Coronary artery (tissue), 2 donors: Measurements from ENCODE around the gene KITLG.

Source experiments
- DNase-seq: peaks from one replicate; pipeline ENCODE4 v3.0.0-alpha.2; 2017; ENCODE audit warnings: low spot score
- H3K27ac ChIP-seq, 2 donors: fragments of 200-600 bp; sonication (generic); one replicate each; pipeline ENCODE4 v1.5.1; 2016 to 2019
- H3K4me3 ChIP-seq: fragments of 200-600 bp; sonication (generic); 2 replicates; pipeline ENCODE4 v1.5.1; 2016; ENCODE audit warnings: mild to moderate bottlenecking, moderate library complexity
- TF ChIP-seq, protein P1 (sequence below): fragments of 200-600 bp; sonication (generic); IDR thresholded peaks from one replicate; pipeline ENCODE4 v1.5.1; 2019; ENCODE audit warnings: antibody characterized with exemption

The KITLG gene

GRCh38 chr12:88539893-88540292 is 40.4 kb downstream of the KITLG start:
- TF ChIP-seq, protein P1, sequence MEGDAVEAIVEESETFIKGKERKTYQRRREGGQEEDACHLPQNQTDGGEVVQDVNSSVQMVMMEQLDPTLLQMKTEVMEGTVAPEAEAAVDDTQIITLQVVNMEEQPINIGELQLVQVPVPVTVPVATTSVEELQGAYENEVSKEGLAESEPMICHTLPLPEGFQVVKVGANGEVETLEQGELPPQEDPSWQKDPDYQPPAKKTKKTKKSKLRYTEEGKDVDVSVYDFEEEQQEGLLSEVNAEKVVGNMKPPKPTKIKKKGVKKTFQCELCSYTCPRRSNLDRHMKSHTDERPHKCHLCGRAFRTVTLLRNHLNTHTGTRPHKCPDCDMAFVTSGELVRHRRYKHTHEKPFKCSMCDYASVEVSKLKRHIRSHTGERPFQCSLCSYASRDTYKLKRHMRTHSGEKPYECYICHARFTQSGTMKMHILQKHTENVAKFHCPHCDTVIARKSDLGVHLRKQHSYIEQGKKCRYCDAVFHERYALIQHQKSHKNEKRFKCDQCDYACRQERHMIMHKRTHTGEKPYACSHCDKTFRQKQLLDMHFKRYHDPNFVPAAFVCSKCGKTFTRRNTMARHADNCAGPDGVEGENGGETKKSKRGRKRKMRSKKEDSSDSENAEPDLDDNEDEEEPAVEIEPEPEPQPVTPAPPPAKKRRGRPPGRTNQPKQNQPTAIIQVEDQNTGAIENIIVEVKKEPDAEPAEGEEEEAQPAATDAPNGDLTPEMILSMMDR = no peak
- H3K27ac ChIP-seq = no peak overlapping the region

DNA sequence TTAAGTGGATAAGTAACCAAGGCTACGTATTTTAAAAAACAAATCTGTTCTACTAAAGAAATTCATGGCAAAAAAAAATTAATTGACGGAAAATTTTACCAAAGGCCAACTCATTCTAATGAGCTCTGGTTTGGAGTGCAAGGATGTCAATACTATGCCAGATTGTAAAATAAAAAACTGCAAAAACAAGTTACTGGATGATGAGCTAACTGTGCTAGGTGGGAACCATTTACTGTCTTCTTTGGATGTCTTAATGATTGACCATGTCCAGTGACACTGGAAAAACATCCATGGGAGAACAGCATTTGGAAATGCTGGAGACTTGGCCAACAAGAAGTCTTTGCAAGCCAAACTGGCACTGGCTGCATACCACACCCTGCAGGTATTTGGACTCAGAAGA is 41.6 kb downstream of the KITLG start:
- TF ChIP-seq, protein P1 = no peak
- H3K27ac ChIP-seq = no peak overlapping the region
- DNase-seq = no peak
- no peak overlapping the region for H3K4me3 ChIP-seq

More at GRCh38 chr12:88539893-88540292, 40.4 kb downstream of the KITLG start:
- H3K4me3 ChIP-seq = no peak overlapping the region
- DNase-seq = no peak

DNA sequence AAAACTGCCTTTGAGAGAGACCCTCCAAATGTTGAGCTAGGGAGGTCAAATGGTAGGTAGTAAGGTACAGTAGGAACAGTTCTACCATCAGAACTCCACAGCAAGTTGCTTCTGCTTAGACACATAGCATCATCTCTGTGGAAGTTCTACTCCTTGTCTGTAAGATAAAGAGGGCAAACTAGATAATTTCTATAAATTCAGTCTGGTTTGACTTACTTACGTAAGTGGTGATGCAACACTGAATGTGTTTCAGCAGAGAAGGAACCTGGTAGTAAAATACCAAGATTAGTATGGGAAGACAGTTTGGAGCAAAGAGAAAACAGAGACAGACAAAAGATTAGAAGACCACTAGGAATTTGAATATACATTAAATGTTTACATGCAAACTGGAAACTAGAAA is 42.0 kb downstream of the KITLG start:
- Histone ChIP-seq H3K4me3 (no peak overlapping the region), H3K27ac (no peak overlapping the region)
- TF ChIP-seq, protein P1 = no peak
- DNase-seq = no peak

- no peak for DNase-seq
- H3K27ac ChIP-seq = no peak overlapping the region
- TF ChIP-seq, protein P1 = no peak
- no peak overlapping the region for H3K4me3 ChIP-seq
Observed at GRCh38 chr12:88530868-88531267, 49.4 kb downstream of the KITLG start.

DNA sequence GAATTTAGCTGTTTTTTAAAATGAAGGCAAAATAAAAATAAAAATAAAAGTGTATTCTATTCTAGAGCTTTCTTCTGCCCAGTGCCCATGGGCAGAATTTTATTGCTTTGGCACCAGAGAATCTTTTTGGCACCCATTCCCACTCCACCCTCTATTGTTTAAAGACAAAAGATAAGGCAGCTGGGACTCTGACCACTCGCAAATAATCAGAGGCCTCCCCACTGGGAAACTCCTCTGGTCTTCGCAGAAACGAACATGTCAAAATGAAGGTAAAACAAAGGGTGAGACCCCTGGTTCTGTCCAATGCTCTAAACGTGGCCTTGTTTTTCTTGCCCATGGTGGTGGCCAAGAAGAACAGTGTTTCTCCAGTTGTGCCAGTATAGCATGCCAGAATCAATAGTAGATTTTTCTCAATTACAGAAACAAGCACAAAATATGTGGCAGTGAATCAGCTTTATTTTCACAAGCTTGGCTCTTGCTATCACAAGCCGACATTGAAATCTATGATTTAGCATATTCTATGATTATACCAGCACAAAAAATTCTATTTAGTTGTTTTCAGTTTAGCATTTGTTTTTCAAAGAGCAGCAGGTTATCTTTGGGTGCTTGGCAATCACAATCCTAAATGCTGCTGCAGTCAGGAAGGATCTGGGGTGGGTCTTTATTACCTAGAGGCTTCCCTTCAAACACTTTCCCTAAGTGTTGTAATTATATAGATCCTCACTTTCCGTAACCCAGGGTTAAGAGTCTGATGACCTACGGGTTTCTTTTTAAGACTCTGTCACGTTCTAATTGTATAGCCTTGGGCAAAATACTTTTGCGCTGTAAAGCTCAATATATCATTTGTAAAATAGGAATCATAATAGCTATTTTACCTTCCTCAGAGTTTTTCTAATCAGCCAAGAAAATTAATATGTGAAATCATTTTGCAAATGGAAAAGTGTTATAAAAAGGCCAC is 50.5 kb downstream of the KITLG start:
- peak overlapping the region; percentile 39 for H3K4me3 ChIP-seq
- TF ChIP-seq, protein P1 = no peak
- peak overlapping the region; percentile 33 to 35 for H3K27ac ChIP-seq
- DNase-seq = no peak

DNA sequence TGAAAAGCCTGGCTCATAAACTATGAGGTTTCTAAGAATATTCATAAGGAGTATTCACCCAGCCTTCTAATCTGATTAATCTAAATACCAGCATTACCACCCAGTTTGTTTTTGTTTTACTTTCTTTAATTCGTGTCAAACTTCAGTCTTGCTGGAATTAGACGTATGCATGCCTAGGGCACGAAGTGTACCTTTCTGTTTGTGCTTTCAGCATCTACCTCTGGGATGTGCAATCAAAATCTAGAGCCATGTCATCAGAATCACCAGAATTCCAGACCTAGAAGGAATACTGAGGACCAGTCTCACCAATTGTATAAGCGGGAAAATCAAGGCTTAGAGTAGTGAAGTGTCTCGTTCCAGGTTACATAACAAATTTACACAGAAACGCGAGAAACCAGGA is 57.3 kb downstream of the KITLG start:
- Histone ChIP-seq H3K4me3 (no peak overlapping the region), H3K27ac (peak overlapping the region; percentile 0 to 19)
- TF ChIP-seq, protein P1 = no peak
- DNase-seq = no peak

GRCh38 chr12:88520436-88520820 is 59.8 kb downstream of the KITLG start:
- peak overlapping the region; percentile 10 for H3K4me3 ChIP-seq
- DNase-seq = no peak
- H3K27ac ChIP-seq = peak overlapping the region; percentile 16 to 45
- TF ChIP-seq, protein P1 = no peak
